ENCODE results near the gene GPR155. TPM values are rescaled to one million over a fixed set of nuclear protein-coding genes. Genes with fewer than 3 reads are reported as not detected.

The GPR155 gene
- total RNA-seq, 2 donors from 2014 or later, result 10.1 to 13.7 TPM

GRCh38 chr2:174449033-174449432 lies 37.8 kb downstream of the GPR155 start:
- Histone ChIP-seq H3K4me3 (no peak overlapping the region), H3K27ac (no peak overlapping the region), H3K4me1 (no peaks in the 10 kb centered on the region), H3K36me3 (peaks cover 10% of the 10 kb centered on the region), H3K27me3 (no peaks in the 10 kb centered on the region), H3K9me3 (no peaks in the 10 kb centered on the region)
- no peak for DNase-seq (ENCODE audit: low spot score)
- TF ChIP-seq CTCF (IDR thresholded peaks at IDR 0.05), result no peak

- Histone ChIP-seq H3K27me3 (no peaks in the 10 kb centered on the region), H3K36me3 (peaks cover 6% of the 10 kb centered on the region), H3K9me3 (no peaks in the 10 kb centered on the region), H3K27ac (no peak overlapping the region), H3K4me1 (no peaks in the 10 kb centered on the region), H3K4me3 (no peak overlapping the region)
- TF ChIP-seq CTCF (IDR thresholded peaks at IDR 0.05), result no peak
- no peak for DNase-seq (ENCODE audit: low spot score)
Measured at GRCh38 chr2:174446531-174446930, 40.3 kb downstream of the GPR155 start.

- no peak overlapping the region for H3K27ac ChIP-seq
- no peak for TF ChIP-seq CTCF (IDR thresholded peaks at IDR 0.05)
- no peaks in the 10 kb centered on the region for H3K27me3 ChIP-seq
- H3K4me3 ChIP-seq, result no peak overlapping the region
- no peaks in the 10 kb centered on the region for H3K9me3 ChIP-seq
- peaks cover 4% of the 10 kb centered on the region for H3K36me3 ChIP-seq
- no peak for DNase-seq (ENCODE audit: low spot score)
- no peaks in the 10 kb centered on the region for H3K4me1 ChIP-seq
Measured at GRCh38 chr2:174445248-174445647, 41.6 kb downstream of the GPR155 start.

GRCh38 chr2:174444761-174445160 lies 42.1 kb downstream of the GPR155 start:
- no peak for TF ChIP-seq CTCF (IDR thresholded peaks at IDR 0.05)
- no peak overlapping the region for H3K4me3 ChIP-seq
- no peaks in the 10 kb centered on the region for H3K4me1 ChIP-seq
- DNase-seq (ENCODE audit: low spot score), result no peak
- no peaks in the 10 kb centered on the region for H3K9me3 ChIP-seq
- H3K36me3 ChIP-seq, result peaks cover 4% of the 10 kb centered on the region
- no peak overlapping the region for H3K27ac ChIP-seq
- H3K27me3 ChIP-seq, result no peaks in the 10 kb centered on the region

GRCh38 chr2:174442546-174443510 lies 44.0 kb downstream of the GPR155 start:
- Histone ChIP-seq H3K4me1 (no peaks in the 10 kb centered on the region), H3K27ac (no peak overlapping the region), H3K9me3 (no peaks in the 10 kb centered on the region), H3K27me3 (no peaks in the 10 kb centered on the region), H3K36me3 (peaks cover 4% of the 10 kb centered on the region), H3K4me3 (no peak overlapping the region)
- DNase-seq (ENCODE audit: low spot score), result no peak
- TF ChIP-seq CTCF (IDR thresholded peaks at IDR 0.05), result no peak

All from right atrium auricular region (tissue), 2 donors.